ENCODE results near the gene NDST1.
"Not testable (repeated sequence)": the region's sequence is repeated elsewhere in the genome, so short reads cannot be mapped to it uniquely, and the experiment has no call there.

Gene NDST1

DNA sequence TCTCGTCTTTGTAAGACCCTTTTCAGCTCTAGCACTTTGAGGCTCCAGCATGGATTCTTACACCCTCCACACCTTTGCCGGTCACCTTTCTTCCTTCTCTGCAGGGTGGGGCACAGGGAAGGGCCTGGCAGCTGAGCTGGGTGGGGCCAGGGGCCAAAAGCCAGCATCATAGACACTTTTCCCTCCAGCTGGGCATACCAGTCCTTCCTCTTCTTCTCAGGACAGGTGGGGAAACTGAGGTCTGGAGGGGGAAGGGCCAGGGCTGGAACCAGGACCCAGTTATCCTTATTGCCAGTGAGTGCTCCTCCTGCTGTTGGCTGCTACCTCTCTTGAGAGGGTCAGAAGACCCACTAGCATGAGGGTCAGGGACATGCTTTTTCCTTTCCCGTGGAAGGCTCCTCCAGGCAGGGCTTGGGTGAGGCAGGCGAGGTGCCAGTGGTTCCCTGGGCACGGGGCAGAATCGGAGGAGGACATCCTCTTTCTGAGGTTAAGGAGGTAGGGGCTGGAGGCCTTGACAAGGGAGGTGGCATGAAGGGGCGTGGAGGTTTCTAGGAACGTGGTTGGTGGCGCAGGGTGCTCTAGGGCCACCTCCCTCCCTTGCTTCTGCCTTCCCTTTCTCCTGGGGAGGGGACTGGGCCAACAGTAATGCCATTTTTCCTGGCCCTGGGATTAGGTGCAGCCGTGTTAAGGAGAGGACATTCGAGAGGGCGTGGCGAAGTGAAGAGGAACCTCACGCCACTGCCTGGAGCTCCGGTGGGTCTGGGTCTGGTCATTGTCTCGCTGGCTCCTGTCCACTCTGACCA lies at the start of gene NDST1:
Gene NDST1, plus strand, starts transcription at position 658 of the 803 bp plus-strand sequence. CDS start 13,124 bp downstream, outside the sequence.
- DNase-seq, result no peak

DNA sequence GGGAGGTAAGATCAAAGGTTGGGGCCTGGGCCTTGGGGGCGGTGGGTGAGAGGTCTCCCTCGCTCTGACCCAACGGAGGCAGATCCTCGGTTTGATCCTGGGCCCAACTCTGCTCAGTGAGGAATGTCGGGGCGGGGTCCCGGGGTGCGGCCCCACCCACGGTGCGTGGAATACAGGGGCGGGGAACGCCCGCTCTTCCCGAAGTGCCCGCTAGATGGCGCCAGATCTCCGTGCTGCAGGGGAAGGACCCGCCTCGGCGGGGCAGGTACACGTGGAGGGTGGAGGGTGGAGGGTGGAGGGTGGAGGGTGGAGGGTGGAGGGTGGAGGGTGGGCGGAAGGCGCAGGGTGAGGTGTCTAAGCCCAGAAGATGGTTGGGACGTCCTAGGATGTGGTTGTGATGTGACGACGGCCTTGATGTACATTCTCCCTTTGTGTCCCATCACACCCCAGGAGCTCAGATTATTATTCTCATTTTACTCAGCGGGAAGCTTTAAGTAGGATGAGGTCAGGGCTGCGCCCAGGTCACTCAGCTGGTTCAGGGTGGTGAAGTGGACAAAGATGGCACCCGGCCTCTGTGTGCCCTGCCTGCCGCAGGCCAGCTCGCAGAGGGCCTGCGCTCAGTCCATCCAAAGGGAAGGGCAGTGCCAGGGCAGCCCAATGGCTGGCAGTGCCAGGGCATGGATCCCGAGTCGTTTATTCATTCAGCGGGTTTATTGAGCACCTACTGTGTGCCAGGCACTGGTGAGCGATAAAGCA lies 49.0 kb upstream of the NDST1 start:
- peak; percentile 88 for DNase-seq

DNA sequence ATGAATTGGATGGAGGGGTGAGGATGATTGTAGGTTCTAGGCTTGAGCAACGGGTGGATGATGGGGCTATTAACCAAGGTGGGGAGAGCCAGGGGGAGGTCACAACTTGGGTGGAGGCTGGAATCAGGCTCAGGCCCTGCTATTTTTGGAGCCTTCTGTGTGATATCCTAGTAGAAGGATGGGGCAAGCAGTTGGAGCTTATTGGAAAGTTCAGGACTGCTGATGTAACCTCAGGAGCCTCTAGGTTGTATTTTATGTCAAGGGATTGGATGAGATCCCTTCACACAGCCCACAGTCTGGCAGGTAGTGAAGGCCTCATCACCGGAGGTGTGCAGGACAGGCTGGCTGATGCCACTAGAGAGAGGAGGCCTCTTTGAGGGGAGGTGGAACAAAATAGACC lies 47.1 kb upstream of the NDST1 start:
- no peak for DNase-seq

DNA sequence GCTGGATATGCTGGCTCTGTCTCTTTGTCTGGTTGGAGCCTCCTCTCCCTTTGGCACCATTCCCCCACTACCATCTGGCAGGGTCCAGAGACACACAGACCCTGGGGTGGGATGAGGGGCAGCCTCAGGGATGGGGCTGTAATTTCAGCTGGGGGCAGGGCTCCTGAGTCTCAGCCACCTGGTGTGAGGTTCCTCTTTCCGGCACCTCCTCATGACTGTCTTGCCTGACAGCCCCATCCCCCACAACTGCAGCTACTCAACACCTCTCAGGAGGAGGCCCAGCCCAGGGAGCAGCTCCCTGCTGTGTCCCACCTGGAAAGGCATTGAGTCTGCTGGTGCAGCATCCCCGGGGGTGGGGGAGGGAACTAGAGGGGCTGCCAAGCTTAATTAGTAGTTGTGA lies 46.7 kb upstream of the NDST1 start:
- DNase-seq, result peak; percentile 54

DNA sequence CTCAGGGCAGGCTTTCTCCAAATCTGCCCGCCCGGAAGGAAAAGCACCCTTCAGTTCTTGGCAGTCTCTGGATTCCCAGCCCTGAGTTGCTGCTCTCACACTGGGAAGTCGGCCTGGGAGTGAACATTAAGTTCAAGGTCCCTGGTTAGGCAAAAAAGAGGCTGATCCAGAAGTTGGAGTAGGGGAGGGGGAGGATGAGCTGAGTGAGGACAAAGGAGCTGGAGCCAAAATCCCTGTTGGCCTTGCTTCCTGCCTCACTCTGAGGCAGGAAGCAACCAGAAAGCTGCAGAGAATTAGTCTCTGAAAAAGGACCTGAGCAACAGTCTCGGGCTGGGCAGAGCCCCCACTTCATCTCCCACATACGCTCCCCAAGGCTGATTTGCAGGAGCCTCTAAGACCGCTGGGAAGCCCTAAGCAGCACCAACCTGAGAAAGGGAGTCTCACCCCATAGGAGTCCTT lies 43.3 kb upstream of the NDST1 start:
- DNase-seq, result no peak

DNA sequence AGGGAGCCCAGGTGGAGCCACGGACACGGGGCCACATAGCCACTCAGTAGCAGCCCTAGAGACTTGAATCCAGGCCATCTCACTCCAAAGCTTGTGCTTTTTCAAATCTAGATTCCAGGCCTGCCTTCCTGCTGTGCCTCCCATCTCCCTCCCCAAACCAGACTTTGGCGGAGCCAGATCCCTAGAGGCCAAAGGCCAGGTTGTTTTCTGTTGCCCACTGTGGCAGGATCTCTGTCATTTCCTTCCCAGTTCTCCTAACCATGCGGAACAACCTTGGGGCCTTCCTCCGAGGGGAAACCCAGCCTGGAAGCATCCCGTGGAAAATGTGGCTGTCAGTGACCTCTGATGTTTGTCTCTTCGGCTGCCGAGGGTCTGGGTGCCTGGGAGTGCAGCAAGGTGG lies 42.0 kb upstream of the NDST1 start:
- DNase-seq, result no peak

DNA sequence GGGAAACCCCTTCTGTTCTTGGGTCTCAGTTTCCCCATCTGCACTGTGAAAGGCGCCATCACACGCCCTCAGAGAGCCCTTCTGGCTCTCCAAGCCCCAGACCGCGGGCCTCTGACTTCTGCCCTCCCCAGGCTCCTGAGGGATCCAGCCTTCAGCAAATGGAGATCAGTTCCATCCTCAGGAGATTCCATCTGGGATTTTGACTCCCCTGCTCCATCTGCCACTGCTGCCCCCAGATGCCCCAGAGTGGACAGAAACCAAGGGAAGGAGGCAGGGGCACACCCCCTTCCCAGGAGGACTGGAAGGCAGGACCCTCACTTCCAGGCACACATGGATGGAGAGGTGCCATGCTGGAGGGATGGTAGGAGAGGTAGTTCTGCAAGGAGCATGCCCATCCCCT lies 39.7 kb upstream of the NDST1 start:
- DNase-seq, result no peak

DNA sequence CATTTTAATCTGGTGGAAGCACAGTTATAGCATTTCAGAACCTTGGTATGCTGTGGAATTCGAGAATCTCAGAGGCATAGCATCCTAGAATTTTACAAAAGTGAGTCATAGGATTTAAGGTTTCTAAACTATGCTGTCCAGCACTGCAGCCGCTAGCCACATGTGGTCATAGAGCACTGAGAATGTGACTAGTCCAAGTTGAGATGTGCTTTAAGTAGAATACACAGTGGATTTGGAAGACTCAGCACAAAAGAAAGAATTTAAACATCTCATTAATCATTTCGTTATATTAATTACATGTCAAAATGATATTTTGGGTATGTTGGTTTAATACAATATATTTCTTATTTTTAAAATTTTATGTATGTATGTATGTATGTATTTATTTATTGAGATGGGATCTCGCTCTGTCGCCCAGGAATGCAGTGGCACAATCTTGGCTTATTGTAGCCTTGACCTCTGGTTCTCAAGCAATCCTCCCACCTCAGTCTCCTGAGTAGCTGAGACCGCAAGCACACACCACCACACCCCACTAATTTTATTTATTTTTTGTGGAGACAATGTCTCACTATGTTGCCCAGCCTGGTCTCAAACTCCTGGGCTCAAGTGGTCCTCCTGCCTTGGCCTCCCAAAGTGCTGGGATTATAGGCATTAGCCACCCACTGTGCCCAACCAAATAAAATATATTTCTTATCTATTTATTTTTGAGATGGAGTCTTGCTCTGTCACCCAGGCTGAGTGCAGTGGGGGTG lies 38.0 kb upstream of the NDST1 start:
- no peak for DNase-seq

DNA sequence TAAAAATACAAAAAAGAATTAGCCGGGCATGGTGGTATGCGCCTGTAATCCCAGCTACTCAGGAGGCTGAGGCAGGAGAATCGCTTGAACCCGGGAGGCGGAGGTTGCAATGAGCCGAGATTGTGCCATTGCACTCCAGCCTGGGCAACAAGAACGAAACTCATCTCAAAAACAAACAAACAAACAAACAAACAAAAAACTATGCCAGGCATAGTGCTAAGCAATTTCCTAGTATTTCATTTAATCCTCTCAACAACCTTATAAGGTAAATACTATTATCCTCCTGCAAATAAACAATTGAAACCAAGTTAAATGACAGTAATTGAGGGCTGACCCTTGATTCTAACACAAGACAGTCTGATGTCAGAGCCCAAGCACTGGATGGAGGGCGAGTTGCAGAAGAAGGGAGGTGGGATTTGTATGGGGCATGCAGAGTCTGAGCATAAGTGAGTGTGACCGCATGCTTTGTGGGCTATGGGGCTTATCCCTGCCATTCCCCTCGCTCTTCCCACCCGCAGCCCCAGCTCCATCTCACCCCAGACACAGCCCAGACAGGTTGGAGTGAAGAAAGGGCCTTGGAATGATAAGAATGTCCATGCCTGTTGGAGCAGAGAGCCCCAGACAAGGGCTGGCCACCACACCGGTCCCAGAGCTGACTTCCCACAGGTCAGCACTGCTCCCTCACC lies 34.1 kb upstream of the NDST1 start:
- no peak for DNase-seq

DNA sequence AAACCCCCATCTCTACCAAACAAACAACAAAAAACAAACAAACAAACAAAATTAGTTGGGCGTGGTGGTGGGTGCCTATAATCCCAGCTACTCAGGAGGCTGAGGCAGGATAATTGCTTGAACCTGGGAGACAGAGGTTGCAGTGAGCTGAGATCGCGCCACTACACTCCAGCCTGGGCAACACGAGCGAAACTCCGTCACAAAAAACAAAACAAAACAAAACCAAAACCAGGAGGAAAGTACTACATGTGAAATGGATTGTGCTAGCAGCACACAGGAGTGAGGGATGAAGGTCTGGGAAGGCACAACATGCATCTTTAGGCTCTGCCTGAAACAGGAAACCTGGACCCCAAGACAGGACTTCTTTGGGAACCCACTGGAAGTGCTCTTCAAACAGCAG lies 31.4 kb upstream of the NDST1 start:
- not testable (repeated sequence) for DNase-seq

DNA sequence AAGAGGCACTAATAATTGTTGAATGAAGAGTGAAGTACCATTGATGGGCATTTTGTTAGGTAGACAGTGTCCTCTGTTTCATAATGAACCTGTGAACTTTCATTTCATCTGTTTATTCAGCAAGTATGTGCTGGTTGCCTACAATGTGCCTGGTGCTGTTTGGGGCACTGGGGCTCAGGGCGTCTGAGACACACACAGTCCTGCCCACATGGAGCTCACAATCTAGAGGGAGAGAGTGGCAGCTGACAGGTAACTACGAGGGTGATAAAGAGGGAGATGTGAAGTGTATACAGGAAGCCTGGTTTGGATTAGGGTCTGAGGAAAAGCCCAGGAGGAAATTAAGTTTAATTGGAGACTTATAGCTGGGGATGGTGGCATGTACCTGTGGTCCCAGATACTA lies 28.5 kb upstream of the NDST1 start:
- DNase-seq, result no peak

DNA sequence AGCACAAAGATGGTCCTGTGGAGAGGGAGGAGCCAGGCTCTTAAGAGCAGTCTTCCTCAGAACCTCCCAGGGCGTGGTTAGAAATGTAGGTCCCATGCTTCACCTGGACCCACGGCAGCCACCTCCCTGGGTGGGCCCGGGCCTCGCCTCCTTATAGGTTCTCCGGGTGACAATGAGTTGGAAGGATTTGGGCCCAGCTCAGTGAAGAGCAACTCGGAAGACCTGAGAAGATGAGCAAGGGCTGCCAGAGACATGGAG lies 26.3 kb upstream of the NDST1 start:
- DNase-seq, result no peak

DNA sequence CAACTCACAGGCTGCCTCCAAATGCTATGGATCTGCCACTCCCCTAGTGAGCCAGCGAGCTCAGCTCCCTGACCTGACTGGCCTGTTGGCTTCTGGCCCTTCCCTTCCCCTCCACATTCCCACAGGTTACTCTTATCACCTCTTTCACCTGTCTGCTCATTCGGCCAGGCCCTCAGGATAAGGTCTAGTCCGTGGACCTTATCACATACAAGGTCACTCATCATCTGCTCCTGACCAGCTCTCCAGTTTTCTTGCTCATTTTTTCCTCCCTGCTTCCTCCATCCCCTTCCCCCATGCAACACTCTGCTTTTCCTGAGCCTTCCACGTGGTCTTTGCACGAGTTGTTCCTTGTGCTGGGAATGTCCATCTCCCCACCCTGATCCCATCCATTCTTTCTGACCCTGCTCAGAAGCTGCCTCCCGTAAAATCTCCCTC lies 25.9 kb upstream of the NDST1 start:
- no peak for DNase-seq

DNA sequence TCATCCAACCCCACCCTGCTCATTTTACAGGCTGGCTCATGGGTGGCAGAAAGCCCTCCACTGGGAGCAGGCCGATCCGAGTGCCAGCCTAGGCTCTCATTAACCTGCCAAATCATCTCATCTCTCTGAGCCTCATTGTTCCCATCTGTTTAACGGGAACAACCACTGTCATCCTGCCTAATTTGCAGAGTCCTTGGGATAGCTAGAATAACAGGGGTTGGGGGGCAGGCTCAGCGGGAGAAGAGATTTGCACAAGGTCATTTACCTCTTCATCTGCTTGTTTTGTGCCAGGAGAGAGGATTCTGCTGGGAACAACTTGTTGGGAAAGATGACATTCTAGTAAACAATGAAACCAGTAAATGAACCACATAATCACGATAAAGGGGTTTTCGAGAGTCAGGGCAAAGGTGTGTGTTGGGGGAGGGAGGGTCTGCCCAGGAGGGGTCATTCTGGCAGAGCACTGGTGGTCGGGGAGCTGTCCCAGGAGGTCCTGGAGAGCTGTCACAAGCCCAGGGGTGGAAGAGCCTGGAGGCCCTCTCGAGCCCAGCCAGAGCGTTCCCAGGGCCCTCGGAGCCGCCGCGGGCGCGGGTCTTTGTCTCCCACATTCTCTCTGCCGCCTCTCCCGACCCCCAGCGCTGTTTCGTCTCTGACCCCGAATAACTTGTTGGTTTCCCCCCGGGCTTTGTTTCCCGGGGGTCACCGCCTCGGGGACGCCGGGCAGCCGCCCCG lies 22.8 kb upstream of the NDST1 start:
- DNase-seq, result no peak

DNA sequence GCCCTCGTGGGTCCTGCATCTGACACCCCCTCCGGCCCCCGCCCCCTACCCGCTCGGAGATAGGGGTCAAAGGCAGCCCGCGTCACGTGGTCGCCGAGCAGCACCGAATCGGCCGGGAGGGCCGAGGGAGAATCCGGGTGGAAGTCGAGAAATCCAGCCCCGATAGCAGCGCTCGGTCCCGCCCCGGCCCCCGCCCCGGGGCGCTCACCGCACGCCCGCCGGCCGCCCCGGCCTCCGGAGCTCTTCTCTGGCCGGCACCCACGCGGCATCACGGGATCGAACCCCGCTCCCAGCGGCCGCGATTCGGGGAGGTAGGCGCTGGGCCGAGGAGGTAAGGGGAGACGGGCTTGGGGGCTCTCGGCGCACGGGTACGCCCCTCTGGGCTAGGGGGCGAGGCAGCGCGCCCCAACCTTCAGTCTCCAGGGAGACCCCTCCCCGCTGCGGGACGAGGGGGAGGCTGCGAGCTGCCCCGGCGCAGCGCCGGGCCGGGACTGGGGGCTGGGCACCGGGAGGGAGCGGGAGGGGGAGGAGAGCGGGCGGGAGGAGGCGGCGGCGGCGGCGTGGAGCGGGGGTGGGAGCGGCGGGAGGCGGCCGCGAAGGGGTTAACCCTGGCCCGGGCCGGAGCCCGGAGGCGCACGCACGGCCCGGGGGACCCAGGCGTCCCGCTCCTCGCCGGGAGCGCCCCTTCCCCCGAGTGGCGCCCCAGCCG lies 22.1 kb upstream of the NDST1 start:
- peak; percentile 40 for DNase-seq

DNA sequence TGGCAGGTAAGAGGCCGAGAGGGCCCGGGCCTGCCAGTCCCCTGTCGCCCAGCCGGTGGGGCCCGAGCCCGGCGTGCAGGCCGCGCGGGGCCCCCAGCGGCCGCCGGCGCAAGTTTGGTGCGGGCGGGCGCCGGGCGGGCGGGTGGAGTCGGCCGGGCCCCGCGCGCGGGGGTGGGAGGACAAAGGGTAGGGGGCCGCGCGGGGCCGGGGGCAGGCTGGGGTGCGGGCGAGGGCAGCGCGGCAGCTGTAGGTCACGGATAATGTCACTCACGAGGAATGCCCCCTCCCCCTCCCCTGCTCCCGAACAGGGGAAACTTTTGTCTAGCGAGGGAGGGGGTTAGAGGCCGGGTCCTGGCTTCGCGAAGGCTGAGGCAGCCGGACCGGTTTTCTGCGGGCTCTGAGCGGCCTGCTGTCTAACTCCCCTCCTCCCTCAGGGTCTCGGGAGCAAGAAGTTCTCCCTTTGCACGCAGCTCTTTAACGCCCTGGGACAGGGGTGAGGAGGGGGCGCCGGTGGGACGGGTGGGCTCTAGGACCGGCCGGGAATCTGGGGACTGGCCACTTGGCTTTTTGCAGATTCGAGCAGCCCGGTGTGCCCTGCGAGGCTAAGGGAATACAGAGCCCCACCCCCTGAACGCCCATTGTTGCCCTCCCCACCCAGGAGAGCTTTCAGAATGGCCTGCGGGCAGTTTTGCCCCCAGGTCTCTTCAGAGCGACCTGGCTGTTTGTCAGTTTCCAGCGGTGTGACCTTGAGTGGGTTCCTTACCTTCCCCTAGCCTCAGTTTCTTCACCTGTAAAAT lies 21.3 kb upstream of the NDST1 start:
- peak; percentile 44 for DNase-seq

DNA sequence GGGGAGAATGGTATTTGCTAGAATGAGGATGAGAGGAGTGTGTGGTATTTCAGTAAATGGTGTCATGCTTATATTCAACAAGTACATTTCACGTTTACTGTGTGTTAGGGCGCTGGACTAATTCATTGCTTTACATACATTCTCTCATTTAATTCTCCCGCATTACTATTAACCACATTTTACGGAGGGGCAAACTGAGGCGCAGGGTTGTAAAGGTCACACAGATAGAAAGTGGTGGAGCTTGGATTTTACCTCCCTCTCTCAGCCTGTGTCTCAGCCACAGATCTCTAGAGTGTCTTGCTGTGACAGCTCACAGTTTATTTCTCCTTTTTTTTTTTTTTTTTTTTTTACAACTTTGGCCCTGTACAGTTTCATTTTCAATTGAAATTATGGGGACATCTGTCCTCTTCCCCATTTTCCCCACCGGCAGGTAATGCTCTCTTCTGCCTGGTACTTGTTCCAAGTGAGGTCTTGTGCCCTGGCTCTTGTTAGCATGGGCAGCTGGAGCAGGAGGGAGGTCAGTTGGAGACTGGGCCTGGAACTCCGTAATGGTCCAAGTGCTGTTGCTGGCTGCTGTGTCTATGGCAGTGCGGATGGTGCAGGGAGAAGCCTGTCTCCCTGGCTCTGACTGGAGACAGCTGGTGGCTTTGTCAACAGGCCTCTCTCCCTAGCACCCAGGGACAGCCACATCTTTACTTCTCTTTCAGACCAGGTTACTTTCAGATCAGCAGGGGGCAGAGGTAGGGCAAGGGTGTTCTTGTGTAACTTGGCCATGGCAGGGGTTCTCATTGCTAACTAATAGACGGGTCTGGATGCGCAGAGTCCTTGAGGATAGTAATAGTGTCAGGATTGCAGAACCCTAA lies 20.5 kb upstream of the NDST1 start:
- no peak for DNase-seq

DNA sequence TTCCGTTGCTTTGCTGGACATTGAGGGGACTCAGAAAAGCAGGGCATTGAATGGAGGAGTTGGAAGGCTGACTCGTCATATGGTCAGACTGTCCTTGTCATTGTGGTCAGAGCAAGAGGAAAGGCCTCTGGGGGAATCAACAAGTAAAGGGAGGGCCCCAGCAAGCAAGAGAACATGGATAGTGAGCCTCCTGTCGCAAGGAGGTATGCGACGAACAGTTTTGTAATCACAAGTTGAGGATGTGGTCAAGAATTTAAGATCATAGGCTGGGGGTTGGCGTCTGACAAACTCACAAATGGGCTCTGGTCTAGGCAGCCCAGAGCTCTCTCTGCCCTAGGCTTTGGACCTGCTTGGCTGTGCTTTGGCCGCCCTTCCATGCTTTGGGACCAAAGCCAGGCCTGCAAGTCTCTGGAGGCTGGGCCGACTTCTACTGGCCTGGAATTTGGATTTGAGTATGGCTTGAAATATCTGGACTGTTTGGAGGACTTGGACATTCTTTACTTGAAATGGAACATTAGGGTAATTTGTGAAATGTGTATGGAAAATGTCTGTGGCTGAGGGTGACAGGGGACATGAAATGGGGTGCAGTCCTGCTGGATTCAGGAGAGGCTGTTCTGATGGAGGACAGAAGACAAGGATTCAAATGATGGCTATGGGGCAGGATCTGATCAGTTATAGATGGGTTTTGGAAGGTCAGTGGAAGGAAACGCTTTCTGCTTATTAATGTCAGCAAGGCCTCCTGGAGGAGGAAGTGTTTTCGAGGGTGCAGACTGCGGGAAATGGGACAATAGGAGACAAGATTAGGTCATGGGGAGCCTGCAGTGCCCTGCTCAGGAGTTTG lies 19.2 kb upstream of the NDST1 start:
- no peak for DNase-seq
